GM03348 (cell line): Measurements from ENCODE around the gene ZBTB17.

Experiments
- DNase-seq: peaks from one replicate; pipeline ENCODE4 v3.0.0; 2012; ENCODE audit warnings: low spot score

Gene ZBTB17

DNA sequence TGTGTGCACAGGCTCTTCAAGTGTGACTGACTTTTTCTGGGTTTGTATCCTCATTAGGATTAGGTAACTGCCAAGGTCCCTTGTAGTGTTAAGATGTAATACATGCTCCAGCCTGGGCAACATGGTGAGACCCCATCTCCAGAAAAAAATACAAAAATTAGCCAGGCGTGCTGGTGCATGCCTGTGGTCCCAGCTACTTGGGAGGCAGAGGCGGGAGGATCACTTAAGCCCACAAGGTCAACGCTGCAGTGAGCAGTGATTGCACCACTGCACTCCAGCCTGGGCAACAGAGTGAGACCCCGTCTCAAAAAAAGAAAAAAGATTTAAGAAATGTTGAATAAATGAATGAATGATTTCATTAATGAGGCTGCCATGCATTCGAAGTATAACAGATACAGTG lies 15.1 kb downstream of the ZBTB17 start:
- DNase-seq = no peak

DNA sequence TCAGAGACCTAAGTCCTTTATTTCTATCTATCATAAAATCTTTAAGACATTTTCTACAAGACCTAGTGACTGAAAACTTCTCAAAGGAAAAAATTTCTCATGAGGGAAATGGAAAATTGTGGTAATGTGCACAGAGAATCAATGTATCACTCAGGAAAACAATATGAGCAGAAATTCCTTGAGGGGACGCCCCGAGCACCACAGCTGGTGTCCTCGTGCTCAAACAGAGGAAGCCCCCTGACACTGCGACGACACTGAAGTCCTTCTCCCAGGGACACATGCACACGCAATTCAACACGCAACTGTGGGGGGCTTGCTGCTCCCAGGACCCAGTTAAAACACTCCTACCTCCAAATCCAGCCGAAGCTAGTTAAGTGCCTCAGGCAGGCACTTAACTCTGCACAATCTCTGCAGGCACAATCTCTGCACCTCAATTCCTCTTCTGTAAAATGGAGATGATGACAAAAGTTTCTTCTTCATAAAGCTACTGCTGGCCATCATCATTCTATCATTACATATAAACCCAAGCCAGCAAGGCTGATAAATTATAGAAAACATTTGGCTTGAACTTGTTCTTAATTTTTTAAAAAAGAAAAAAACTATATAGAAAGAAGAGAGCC lies 16.0 kb downstream of the ZBTB17 start:
- DNase-seq = no peak

DNA sequence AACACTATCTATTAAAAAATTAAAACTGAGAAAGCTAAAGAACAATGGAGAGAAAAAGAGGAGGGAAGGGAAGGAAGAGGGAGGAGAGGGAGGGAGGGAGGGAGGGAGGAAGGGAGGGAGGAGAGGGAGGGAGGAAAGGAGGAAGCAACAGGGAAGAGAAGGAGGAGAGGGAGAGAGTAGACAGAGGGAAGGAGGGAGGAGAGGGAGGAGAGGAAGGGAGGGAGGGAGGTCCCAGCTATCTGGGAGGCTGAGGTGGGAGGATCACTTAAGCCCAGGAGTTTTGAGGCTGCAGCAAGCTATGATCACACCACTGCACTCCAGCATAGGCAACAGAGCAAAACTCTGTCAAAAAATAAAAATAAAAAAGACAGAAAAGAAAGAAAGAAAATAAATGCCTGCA lies 16.5 kb downstream of the ZBTB17 start:
- no peak for DNase-seq

DNA sequence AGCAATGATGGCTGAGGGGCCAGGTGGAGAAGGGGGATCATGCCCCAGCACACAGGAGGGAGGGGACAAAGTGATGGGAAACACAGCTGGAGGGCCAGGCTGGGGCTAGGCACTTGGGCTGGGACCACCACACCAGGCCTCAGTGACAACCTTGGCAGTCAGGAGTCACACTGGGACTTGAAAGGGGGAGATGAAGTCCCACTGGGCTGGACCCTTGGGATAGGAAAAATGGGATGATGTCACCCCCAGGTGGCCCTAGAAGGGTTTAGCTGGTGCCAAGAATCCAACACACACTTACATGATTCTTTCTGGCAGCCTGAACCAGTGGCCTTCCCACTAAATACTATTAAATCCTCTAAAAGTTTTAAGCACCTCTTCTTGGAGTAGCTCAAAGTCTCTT lies 17.1 kb downstream of the ZBTB17 start:
- no peak for DNase-seq

DNA sequence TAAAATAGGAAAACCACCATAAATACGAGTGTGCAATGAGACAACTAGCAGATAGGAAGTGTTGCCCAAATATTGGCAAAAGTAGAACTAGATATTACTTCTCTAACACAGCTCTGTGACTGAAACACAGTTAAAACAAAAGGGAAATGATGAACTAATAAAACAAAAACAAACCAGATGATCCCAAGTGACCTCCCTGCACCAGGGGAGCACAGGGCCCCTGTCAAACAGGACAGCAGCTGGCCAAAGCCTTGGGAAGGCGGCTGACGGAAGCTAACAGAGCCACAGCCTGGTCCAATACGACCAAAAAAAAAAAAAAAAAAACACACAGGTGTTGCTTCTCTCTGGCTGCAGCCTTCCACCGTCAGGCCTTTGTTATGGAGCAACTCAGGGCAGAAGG lies 17.8 kb downstream of the ZBTB17 start:
- no peak for DNase-seq

- DNase-seq = no peak
Observed at GRCh38 chr1:15957221-15958095, 18.4 kb downstream of the ZBTB17 start.

DNA sequence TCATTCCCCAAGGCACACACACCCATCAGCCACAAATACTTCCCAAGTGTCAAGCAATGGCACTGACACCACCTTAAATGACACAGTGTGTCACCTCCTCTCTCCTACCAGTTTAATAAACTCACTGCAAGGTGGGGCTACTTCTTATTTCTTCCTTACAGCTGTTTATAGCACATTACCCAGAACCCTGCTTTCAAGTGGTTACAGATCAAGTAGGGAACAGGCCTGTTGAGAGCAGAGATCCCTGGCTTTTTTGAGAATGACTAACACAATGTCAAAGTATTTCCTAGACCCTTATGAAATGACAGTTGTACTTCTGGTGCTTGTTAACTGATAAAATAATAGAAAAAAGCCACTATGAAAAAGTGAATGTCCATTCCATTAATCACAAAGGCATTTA lies 19.8 kb downstream of the ZBTB17 start:
- DNase-seq = peak; percentile 44

DNA sequence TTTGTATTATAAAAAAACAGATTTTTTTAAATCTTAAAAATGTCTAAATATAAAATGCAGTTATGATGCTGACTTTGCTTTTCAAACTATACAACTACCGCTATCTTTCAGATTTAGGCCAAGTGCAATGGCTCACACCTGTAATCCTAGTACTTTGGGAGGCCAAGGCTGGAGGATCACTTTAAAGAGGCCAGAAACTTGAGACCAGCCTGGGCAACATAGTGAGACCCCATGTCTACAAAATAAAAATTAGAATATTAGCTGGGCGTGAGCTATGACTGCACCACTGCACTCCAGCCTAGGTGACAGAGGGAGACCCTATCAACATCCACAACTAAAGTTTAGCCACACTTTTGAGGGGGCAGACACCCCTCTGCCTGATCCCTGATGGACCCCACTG lies 20.3 kb downstream of the ZBTB17 start:
- no peak for DNase-seq

DNA sequence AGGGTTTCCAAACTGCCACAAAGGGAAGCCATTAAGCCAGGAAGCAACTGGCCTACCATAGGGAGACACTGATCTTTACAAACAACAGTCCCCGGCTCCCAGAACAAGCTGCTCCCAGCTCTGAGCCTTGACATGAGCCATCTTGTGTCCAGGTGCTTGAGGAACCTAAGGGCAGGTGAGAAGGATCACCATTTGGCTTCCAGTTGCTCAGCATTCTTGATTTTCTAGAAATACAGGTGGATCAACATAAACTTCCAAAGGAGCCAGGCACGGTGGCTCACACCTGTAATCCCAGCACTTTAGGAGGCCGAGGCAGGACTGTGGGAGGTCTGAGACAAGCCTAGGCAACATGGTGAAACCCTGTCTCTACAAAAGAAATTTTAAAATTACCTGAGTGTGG lies 21.6 kb downstream of the ZBTB17 start:
- DNase-seq = no peak

- DNase-seq = no peak
Observed at GRCh38 chr1:15953791-15954241, 22.1 kb downstream of the ZBTB17 start.

- no peak for DNase-seq
Observed at GRCh38 chr1:15953294-15953771, 22.6 kb downstream of the ZBTB17 start.

- DNase-seq = peak; percentile 83
Observed at GRCh38 chr1:15952317-15953258, 23.3 kb downstream of the ZBTB17 start.

DNA sequence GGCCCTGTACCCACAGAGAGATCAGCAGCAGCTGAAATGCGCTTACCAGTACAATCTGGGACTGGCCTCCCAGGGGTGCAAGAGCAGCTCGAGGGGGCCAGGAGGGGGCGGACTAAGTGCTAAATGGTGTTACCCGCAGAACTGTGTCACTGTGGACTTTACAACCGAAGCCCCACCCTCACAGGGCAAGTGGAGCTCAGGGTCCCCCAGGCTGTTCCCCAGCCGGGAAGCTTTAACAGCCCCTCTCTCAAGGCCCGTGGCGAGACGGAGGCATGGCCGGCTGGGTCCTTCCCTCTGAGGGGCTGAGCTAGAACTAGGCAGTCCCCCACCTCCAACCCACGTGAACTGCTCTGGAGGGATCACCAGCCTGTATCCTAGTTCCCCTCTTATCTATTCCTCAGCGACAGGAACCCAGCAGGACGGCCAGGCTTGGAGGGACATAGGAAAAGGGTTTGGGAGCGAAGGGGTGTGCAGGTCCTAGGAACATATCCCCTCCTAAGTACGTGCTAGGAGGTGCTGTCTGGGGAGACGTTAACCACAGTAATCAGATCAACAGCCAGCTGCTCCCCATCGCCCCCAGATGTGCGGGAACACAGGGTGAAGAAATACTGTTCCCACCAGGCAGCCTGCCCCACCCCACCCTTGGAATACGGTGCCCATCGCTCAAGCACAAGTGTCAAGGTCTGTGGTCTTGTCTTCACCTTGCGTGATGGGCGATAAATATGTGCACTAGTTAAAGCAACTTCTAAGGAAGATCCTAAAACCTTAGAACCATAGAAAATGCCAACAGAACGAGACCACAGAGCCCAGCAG lies 24.4 kb downstream of the ZBTB17 start:
- DNase-seq = no peak

- DNase-seq = peak; percentile 65
Observed at GRCh38 chr1:15950763-15951295, 25.1 kb downstream of the ZBTB17 start.

DNA sequence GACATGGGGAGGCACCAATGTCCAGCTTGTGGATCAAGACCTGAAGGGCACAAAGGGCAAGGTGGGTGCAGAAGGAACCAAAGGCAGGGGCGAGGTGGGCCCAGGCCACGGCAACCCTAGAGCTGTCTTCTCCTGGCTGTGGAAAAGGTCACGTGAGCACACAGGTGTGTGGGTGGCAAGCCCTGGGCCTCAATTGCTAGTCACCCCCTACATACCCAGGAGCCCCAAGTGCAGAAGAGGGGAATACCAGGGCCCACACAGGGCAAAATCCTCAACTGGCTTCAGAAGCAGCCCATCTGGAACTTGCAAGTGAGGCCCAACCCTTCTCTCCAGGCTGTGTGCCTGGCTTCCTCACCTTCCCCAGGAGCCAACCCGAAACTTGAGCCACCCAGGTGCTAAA lies 25.6 kb downstream of the ZBTB17 start:
- DNase-seq = no peak

GRCh38 chr1:15949453-15950245 lies 26.3 kb downstream of the ZBTB17 start:
- peak; percentile 94 for DNase-seq

- DNase-seq = peak; percentile 92
Observed at GRCh38 chr1:15948595-15949452, 27.1 kb downstream of the ZBTB17 start.

- no peak for DNase-seq
Observed at GRCh38 chr1:15948091-15948591, 27.8 kb downstream of the ZBTB17 start.
